ES-I3 (cell line): ENCODE measurements around the gene SNCB.

Experiments used
- H3K36me3 ChIP-seq: 2 replicates; pipeline ENCODE4 v1.6.1; 2013; ENCODE audit warnings: mild to moderate bottlenecking, low read length, control low read depth, moderate library complexity; ENCODE audit not compliant: insufficient read depth
- H3K4me1 ChIP-seq: 2 replicates; pipeline ENCODE4 v1.6.1; 2013; ENCODE audit warnings: mild to moderate bottlenecking, control low read depth, low read length; ENCODE audit not compliant: insufficient read depth
- H3K9ac ChIP-seq: 2 replicates; pipeline ENCODE4 v1.6.1; 2013; ENCODE audit warnings: low read depth, mild to moderate bottlenecking, low read length, moderate library complexity
- H3K9me3 ChIP-seq: 2 replicates; pipeline ENCODE4 v1.6.1; 2013; ENCODE audit warnings: mild to moderate bottlenecking, low read length, moderate library complexity; ENCODE audit not compliant: control insufficient read depth, insufficient read depth

SNCB gene

GRCh38 chr5:176654856-176655255, 24.5 kb upstream of the SNCB start:
- H3K4me1 ChIP-seq, result no peaks in the 10 kb centered on the region
- H3K9me3 ChIP-seq, result no peaks in the 10 kb centered on the region
- no peaks in the 10 kb centered on the region; the same call in 1 of the 2 replicates for H3K36me3 ChIP-seq
- no peak overlapping the region for H3K9ac ChIP-seq

DNA sequence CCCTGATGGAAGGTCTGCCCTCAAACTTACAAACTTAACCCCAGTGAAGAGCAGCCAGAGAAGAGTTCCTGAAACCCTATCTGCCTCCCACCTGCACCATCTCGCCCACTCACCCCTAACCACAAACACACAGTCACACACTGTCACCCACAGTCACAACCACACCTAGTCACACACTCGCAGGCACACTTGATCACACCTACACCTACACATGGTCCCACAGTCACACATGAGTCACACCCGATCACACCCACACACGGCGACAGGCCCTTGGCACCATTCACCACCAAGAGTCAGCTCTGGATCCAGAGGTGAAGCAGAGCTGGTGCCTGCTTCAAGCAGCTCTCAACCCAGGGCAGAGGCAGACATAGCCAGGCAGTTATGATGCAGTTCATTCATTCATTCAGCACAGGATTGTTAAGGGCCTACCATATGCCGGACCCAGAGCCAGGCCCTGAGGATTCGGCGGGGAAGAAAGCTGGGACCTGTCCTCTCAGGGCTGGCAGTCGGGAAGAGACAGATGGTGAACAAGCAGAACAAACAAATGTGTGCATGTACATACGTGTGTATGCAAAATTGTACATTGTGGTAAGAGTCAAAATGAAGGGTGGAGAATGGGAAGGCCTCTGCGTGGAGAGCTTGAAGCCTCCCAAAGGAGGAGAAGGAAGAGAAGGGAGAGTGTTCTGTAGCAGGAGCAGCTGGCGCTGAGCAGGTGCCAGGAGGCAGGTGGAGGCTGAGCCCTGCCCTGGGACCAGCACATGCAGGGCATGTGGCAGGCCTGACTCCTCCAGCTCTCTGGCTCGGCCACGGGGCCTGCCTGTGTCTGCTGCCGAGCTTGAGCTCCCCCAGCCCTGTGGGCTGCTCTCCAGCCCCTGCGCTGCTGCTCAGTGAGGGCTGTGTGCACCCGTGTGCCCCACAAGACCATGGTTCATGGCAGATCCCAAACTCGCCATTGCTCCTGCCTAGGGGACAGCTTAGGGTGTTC, 23.4 kb upstream of the SNCB start:
- H3K9ac ChIP-seq, result no peak overlapping the region
- no peaks in the 10 kb centered on the region for H3K4me1 ChIP-seq
- H3K36me3 ChIP-seq, result no peaks in the 10 kb centered on the region; the same call in 1 of the 2 replicates
- no peaks in the 10 kb centered on the region for H3K9me3 ChIP-seq

GRCh38 chr5:176652136-176652535, 21.8 kb upstream of the SNCB start:
- no peaks in the 10 kb centered on the region; the same call in 1 of the 2 replicates for H3K36me3 ChIP-seq
- no peaks in the 10 kb centered on the region for H3K9me3 ChIP-seq
- H3K4me1 ChIP-seq, result no peaks in the 10 kb centered on the region
- no peak overlapping the region for H3K9ac ChIP-seq

DNA sequence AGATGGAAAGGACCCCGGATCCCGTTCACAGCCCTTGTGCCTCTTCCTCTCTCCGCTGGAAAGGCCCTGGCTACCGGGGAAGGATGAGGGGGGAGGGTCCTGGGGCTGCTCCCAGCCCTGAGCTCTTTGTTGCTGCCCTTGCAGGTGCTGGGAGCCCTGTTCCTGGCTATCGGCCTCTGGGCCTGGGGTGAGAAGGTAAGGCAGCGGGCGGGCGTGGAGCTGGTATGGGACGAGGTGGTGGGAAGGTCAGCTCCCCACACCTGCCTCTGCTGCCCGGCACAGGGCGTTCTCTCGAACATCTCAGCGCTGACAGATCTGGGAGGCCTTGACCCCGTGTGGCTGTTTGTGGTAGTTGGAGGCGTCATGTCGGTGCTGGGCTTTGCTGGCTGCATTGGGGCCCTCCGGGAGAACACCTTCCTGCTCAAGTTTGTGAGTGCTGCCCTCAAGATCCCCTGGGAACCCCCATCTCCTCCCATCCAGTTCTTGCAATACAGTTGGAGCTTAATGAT, 21.2 kb upstream of the SNCB start:
- H3K9ac ChIP-seq, result no peak overlapping the region

DNA sequence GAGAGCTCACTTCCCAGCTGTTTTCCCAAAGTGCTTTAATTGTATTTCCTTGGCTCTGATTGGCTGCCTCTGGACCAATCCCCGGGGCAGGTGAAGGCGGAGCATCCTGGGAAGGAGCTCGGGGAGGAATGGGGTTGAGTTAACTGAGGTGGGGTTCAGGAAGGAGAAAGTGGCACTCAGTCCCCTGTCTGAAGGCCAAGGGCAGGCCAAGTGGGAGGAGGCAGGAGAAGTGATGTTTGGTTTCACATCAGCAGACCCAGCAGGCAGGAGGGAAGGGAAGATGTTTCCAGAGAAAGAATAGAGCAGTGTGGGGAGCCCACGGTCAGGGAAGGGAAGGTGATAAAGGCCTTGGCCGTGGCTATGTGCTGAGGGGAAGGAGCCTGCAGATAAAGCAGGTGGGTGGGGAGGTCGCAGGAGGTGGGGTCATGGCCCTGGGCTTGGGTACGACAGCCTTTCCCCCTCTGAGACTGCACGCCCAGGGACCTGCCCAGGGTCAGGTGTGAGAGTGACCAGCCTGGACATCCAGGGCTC, 20.1 kb upstream of the SNCB start:
- Histone ChIP-seq H3K9ac (no peak overlapping the region), H3K9me3 (no peaks in the 10 kb centered on the region), H3K36me3 (no peaks in the 10 kb centered on the region; the same call in 1 of the 2 replicates), H3K4me1 (no peaks in the 10 kb centered on the region)

More for the DNA sequence above, 21.2 kb upstream of the SNCB start:
- H3K9me3 ChIP-seq, result no peaks in the 10 kb centered on the region
- H3K4me1 ChIP-seq, result no peaks in the 10 kb centered on the region
- H3K36me3 ChIP-seq, result no peaks in the 10 kb centered on the region; the same call in 1 of the 2 replicates

DNA sequence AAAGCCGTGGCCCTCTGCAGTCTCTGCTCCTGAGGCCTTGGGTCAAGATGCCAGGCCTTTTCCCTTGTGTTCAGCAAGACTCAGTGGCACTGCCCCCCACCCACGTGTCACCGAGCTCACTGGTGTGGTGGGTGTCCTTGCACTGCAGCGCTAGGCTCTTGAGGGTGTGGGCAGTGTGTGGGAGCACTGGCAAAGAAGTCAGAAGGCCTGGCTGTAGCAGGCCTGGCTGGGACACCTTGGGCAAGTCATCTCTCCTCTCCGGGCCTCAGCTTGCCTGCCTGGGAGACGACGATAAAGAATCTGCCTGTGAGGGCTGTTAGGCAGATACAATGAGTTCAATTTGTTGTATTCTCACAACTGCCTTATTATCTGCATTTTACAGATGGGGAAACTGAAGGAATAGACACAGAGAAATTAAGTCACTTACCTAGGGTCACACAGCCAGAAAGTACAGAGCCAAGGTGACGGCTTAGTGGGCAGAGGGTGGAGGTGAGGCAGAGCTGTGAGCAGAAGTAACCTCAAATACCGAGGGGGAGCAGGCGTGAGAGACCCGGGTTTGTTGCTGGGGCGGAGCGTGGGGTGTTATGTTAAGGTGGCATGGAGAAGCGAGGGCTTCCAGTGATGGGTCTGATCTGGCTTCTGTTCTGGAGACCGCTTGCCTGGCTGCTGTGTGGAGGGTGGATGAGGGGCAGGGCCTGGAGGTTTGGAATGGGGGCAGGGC, 18.3 kb upstream of the SNCB start:
- Histone ChIP-seq H3K9ac (peak overlapping the region; percentile 89; the same call in 1 of the 2 replicates), H3K9me3 (no peaks in the 10 kb centered on the region), H3K36me3 (no peaks in the 10 kb centered on the region; the same call in 1 of the 2 replicates), H3K4me1 (peaks cover 9% of the 10 kb centered on the region; the same call in 1 of the 2 replicates)

DNA sequence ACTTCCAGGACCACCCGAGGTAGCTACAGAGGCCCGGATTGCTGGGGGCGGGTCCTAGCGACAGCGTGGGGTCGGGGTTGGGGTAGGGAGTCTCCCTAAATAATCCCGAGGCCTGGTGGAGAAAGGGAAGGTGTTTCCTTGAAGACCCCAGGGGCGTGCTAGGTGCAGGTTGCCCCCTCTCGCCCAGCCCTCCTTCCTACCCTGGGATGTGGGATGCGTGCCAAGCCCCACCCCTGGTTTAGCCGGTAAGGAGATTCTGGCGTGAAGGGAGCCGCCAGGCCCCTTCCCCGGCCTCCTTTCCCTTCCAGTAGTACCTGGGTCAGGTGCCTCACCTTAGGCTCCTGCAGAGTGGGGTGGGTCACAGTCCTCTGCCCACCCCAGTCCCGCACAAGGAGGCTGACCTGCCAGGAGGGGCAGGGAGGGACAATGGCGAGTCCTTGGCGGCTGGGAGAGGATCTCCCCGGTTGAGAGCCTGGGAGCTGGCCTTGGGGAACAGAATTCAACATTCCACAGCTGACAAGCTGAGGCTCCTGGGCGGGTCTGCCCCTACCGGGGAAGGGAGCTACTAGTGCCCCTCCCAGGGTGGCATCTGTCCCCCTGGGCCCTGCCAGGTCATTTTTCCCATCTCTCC, 17.6 kb upstream of the SNCB start:
- Histone ChIP-seq H3K36me3 (no peaks in the 10 kb centered on the region; the same call in 1 of the 2 replicates), H3K4me1 (peaks cover 16% of the 10 kb centered on the region; the same call in 1 of the 2 replicates), H3K9ac (peak overlapping the region; percentile 89), H3K9me3 (no peaks in the 10 kb centered on the region)

DNA sequence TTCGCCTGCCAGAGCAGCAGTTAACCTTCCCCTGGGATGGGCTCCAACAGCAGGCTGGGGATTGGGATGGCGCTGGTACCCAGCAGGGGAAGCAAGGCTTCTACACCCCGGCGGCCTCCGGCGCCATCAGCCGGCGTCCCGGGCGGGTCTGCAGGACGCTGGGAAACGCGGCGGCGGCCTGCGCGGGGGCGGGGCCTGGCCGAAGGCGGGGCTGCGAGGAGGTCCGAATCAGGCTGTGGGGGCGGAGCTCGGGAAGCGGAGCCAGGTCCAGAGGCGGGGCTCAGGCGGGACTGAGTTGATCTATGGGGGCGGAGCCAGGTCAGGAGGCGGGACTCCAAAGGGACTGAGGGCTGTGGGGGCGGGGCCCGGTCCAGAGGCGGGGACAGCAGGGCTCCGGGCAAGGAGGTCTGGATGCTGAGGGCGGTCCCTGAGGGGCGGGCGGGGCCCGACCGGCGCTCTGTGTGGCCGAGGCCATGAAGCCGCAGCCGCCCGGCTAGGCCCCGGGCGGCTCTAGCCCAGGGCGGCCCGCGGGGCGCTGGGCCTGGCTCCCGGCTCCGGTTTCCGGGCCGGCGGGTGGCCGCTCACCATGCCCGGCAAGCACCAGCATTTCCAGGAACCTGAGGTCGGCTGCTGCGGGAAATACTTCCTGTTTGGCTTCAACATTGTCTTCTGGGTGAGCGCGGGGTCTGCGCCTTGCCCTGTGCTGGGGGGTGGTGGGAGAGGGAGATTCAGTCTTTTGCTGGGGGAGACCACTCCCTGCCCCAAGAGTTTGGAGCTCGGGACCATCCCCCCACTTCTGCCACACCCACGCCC, 16.9 kb upstream of the SNCB start, which contains the start of gene TSPAN17:
TSPAN17 (plus strand) TSS at position 455 of the 813 bp plus-strand sequence; CDS start at position 587, 132 bp downstream.
- peaks cover 20% of the 10 kb centered on the region; the same call in 1 of the 2 replicates for H3K4me1 ChIP-seq
- no peaks in the 10 kb centered on the region for H3K9me3 ChIP-seq
- H3K9ac ChIP-seq, result peak within 1 kb of the TSS; percentile 89
- no peaks in the 10 kb centered on the region for H3K36me3 ChIP-seq

- H3K4me1 ChIP-seq, result peaks cover 20% of the 10 kb centered on the region; the same call in 1 of the 2 replicates
- no peaks in the 10 kb centered on the region for H3K36me3 ChIP-seq
- peak overlapping the region; percentile 8; the same call in 1 of the 2 replicates for H3K9ac ChIP-seq
- no peaks in the 10 kb centered on the region for H3K9me3 ChIP-seq
These were observed 16.3 kb upstream of the SNCB start for GRCh38 chr5:176646707-176647029.

- H3K4me1 ChIP-seq, result peaks cover 20% of the 10 kb centered on the region; the same call in 1 of the 2 replicates
- H3K36me3 ChIP-seq, result no peaks in the 10 kb centered on the region
- no peak overlapping the region for H3K9ac ChIP-seq
- H3K9me3 ChIP-seq, result no peaks in the 10 kb centered on the region
These were observed 15.8 kb upstream of the SNCB start for GRCh38 chr5:176646049-176646706.

- H3K9me3 ChIP-seq, result no peaks in the 10 kb centered on the region
- no peaks in the 10 kb centered on the region for H3K36me3 ChIP-seq
- H3K9ac ChIP-seq, result no peak overlapping the region
- H3K4me1 ChIP-seq, result peaks cover 20% of the 10 kb centered on the region; the same call in 1 of the 2 replicates
These were observed 14.7 kb upstream of the SNCB start for GRCh38 chr5:176644878-176645670.

DNA sequence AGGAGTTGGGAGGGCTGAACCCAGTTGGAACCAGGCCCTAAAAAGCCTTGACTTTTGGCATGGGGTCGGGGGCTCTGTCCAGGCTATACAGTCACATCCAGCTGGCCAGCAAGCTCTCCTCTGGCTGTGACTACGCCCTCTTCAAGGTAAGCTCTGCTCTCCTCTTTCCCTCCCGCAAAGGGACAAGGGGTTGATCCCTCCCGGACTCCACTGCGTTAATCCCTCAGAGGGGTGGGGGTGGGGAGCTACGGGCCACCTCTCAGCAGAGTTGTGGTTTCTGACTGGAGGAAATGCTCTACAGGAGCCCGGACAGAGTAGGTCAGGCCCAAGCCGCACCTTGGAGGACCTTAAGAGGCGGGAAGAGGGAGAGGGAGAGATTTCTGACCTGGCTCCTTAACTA, 14.0 kb upstream of the SNCB start:
- peaks cover 20% of the 10 kb centered on the region; the same call in 1 of the 2 replicates for H3K4me1 ChIP-seq
- no peak overlapping the region for H3K9ac ChIP-seq
- no peaks in the 10 kb centered on the region for H3K9me3 ChIP-seq
- no peaks in the 10 kb centered on the region for H3K36me3 ChIP-seq
